ENCODE data around the gene MUC22.

GRCh38 chr6:31007694-31008093 is 2.6 kb upstream of the MUC22 start:
- TF ChIP-seq POLR2A (IDR thresholded peaks at IDR 0.05; ENCODE audit: extremely low read depth, insufficient read length) (no peak), CTCF (IDR thresholded peaks at IDR 0.05; ENCODE audit: low read depth, low read length) (no peak), MAX (IDR thresholded peaks at IDR 0.05; ENCODE audit: low read depth, low read length) (no peak), MYC (IDR thresholded peaks at IDR 0.05; ENCODE audit: low read depth, low read length) (no peak)

All from NB4 (cell line).